CD1c-positive myeloid dendritic cell (primary cell): ENCODE results near the gene SGCD.
A peak's percentile ranks its signal among the peaks of the same experiment; 100 is the strongest.

ENCODE experiments used
- DNase-seq: peaks from one replicate; pipeline ENCODE4 v3.0.0-alpha.2; 2016; ENCODE audit errors: extremely low spot score

Gene SGCD

DNA sequence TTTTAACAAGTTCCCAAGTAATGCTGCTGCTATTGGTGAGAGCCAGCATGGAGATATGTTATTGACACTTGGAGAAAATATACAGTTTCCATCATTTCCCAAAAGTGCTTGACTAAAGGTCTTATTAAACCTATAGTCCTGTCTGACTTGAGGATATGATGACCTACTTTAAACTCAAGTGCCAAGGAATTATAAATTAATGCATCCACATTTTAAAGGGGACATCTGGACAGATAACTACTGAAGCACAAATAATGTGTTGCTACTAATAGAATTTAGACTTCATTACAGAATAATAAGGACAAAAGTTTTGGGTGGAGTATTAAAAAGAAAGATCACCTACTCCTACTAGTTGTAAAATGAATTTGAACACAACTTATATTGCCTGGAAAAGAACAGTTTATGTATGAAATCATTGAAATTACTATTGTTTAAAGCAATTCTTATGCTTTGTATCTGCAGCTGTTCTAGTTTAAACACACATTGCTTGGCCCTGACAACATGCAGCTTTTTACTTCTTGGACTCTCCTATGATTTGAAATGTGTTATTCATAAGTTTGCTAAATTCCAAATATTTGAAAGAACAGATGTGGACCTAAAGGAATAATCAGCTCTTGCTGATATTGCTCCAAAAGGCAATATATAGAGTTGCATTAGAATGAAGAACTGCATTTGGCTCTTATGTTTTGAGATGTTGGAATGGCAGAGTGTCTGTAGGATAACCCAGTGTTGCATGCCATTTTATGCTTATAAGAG lies 73.4 kb downstream of the SGCD start:
- DNase-seq: no peak

GRCh38 chr5:156401804-156402203 lies 74.8 kb downstream of the SGCD start:
- no peak for DNase-seq

- peak; percentile 7 for DNase-seq
These were observed 75.5 kb downstream of the SGCD start for GRCh38 chr5:156402387-156402921.

DNA sequence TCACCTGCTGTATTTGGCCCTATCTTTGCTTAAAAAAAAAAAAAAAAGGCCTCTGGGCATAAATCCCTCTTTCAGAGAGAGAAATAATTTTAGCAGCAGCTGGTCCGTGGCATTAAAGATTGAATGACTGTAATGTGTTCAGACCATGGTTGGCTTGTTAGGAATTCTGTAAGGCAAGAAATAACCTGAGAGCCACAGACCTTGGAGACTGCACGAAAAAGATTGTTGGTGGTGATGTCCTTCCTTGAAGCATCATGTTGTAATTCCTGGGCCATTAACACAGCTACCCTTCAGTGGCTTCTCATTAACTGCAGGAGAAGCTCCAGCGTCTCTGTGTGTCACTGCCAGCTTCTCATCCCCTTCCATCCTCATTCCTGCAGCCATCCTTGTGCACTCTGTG lies 79.0 kb downstream of the SGCD start:
- DNase-seq: no peak

GRCh38 chr5:156407251-156407650 lies 80.3 kb downstream of the SGCD start:
- DNase-seq: no peak

DNA sequence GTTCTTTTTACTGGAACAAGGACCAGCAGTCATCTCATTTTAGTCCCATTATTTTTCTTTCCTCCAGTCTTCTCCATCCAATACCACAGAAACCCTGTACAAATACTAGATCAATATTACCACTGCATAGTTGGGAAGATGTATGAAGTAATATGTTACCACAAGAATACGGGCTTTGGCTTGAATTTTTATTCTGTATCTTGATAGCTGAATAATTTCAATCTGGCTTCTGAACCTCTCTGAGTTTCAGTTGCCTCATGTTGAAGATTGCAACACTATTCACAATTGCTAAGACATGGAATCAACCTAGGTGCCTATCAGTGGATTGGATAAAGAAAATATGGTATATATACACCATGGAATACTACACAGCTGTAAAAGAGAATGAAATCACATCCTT lies 82.9 kb downstream of the SGCD start:
- DNase-seq: no peak

- no peak for DNase-seq
These were observed 84.2 kb downstream of the SGCD start for GRCh38 chr5:156411185-156411613.

DNA sequence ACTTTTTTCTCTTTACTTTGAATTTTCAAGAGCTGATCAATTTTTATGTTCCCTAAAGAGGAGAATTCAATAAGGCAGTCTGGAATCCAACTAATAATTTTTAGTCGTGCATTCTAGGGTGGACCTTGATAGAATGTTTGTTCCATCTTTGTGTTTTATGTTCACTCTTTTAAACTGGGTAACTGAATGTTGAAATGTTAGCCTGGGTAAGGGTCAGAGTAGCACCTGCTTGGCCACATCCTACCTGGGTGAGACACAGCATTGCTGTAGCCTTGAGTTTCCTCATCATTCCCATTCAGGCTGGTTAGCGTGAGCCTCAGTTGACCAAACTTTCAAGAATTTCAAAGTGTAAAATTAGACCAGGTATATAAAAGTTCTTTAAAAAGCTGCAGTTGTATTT lies 85.0 kb downstream of the SGCD start:
- no peak for DNase-seq

DNA sequence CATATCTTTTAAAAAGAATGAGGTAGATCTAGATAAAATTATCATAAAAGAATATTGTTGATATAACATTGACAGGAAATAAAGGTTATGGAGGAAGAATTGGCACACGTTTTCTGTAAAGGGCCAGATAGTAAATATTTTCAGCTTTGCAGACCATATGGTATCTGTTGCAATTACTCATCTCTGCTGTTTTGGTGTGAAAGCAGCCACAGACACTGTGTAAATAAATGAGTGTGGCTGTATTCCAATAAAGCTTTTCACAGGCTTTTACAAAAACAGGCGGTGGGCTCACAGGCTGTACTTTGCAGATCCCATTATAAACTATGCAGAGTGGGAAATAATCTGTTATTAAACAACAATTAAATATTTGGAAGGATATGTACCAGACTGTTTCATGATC lies 87.4 kb downstream of the SGCD start:
- no peak for DNase-seq

DNA sequence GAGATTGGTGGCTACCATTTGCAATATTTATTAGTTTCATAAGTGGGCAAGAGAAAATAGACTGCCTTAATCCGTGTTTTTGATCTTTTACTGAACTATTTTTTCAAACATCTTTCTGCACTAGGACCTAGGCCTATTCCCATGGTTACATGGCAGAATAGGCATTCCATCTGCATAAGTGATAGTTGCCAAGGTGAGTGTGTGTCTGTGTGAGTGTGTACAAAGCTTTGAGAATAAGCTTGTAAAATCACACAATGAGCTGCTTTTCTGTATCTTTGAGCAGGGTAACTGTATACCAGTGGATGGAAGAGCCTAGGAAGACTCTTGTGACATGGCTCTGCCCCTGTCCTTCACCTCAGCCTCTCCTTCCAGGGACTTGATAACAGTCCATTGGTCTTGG lies 92.7 kb downstream of the SGCD start:
- DNase-seq: no peak

DNA sequence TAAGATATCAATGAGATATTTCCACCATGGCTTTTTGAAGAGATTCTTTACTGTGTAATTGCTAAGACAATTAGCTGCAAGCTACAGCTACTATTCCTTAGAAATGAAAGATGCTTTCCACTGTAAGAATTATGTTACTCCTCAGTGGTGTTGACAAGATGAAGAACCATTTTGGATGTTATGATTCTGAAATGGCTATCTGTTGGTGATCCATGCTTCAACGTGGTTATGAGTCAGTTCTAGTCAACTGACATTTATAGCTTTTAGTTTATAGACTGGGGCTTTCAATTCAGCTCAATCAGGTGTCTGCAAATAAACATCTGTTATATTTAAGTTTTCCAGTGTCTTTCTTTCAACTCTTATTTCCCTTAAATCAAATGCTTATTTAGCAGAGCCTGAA lies 93.7 kb downstream of the SGCD start:
- no peak for DNase-seq

- no peak for DNase-seq
These were observed 94.8 kb downstream of the SGCD start for GRCh38 chr5:156421798-156422197.

DNA sequence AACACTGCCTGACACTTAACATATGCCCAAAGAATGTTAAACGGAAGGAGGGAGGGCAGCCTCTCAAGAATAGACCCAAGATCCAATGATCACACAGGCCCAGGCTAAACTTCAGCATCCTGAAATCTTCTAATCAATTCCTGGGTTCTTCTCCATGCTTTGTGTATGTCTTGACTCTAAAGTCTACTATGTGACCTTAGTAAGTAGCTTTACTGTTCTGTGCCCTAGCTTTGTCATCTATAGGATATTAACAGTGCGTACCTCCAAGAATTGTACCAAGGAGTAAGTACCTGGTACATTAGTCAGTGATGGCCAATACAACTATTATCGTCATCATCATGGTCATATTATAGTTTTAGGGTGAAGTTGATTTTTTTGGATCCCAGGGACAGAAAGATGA lies 96.6 kb downstream of the SGCD start:
- DNase-seq: no peak

- DNase-seq: no peak
These were observed 100.4 kb downstream of the SGCD start for GRCh38 chr5:156427315-156427714.

- DNase-seq: no peak
These were observed 105.2 kb downstream of the SGCD start for GRCh38 chr5:156431956-156432829.

DNA sequence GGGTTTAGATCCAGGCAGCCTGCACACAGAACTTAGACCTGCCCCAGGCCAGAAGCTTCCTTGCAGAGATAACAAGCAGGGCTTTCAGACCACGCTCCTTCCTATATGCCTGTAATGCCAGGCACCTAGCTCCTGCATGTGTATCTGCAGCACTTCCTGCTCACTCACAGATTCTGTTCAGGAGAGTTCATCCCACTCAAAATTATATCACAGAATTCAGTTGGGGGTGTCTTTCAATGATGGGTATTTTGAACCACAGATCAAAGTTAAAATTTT lies 105.8 kb downstream of the SGCD start:
- DNase-seq: no peak

GRCh38 chr5:156434471-156434870 lies 107.5 kb downstream of the SGCD start:
- no peak for DNase-seq

DNA sequence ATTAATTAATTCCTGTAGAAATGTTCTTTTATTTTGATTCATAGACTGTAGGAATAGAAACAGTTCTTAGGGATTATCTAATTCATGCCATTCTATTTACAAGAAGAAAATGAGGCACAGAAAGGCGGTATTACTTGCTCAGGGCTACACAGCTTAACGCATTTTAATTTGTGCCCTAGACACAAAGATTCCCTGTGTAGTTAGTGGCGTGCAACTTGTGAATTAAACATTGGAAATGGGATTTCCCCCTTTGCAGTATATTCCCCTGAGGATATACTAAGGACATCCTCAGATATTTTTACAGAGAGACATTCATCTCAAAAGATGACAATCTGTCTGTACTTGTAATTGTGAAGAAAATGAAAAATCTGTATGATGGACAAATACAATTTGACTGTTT lies 108.1 kb downstream of the SGCD start:
- DNase-seq: no peak

GRCh38 chr5:156438076-156438475 lies 111.1 kb downstream of the SGCD start:
- DNase-seq: no peak

DNA sequence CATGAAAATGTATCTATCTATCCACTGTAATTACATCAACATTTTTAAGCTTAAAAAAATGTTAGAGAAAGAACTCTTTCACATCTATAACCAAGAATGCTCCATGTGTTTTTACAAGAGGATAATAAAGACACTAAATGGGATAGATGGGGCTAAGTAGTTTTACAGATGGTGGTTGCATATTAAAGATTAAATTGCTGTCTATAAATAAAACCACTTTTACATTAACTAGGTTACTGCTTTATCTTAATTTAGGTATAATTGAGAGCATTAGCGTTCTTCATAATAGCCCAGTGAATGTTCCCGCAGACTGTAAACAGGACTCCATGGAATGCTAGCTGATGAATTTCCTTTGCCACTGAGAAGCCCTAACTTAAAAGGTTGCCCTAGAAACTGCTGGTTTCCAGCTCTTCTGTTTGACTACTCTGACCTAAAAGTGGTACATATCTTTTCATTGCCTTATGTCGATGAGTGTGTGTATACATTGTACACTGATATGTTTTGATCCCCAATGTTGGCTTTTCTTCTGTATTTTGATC lies 117.9 kb downstream of the SGCD start:
- no peak for DNase-seq

DNA sequence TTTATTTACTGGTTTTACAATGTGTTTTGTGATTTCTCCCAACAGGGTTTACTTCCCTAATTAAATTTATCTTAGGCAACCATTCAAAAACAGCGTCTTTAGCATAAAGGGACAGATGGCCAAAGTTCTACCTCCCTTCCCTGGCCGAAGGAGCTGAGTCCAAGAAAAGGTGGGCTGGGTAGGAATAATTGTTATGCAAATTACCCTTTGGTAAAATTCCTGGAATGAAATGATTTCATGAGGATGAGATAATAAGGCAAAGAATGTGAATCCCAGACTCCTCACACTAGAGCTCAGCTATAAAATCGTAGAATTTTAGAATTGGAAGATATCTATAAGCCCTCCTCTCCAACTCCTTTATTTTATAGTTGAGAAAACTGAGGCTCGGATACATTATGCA lies 119.6 kb downstream of the SGCD start:
- DNase-seq: no peak

- DNase-seq: no peak
These were observed 123.8 kb downstream of the SGCD start for GRCh38 chr5:156450778-156451177.

DNA sequence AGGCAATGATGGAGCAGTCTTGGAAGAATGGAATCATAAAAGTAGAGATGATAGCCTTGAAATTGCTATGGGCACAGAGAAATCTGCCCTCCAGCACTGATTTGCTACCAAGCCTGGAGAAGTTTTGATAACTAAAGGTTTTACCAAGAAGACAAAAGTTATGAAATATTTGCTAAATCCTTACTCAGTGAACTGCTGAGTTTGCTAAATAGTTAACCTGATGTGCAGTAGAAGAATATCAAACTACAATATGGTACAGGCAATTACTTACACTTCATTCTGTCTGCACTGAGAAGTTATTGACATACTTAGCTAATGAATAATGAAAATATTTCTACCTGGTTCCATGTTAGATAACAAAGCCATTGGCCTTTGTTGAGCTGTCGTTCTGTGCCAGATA lies 124.5 kb downstream of the SGCD start:
- DNase-seq: no peak
